ENCODE results near the gene DIAPH2.

DNA sequence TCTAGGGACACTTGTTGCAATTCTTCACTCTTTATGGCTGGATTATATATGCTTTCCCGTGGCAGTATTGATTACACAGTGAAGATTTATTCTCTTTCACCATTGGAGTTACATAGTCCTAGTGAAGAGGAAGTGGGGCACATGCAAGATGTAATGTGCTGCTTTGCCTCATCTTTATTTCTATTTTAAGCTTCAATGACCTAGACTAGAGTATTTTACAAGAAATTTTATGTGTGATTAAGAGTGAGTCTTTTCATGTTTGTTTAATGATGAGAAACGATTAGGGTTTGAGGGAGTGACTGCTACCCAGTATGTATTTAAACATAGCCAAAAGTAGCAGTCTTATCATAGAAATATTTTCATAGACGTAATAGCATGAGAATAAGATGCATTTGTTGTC is 30.8 kb downstream of the DIAPH2 start:
- TF ChIP-seq EZH2 (IDR thresholded peaks at IDR 0.05; ENCODE audit: insufficient read depth, poor library complexity, severe bottlenecking) (no peak), EZH2phosphoT487 (IDR thresholded peaks at IDR 0.05; ENCODE audit: insufficient read depth, low read depth) (no peak)

Data from GM23248 (cell line).